ENCODE measurements around the gene RPS23.

- TF ChIP-seq LEF1 (IDR thresholded peaks at IDR 0.05; ENCODE audit: borderline replicate concordance) = no peak
- no peak for TF ChIP-seq NFRKB (IDR thresholded peaks at IDR 0.05)
- no peak for TF ChIP-seq HDGF (IDR thresholded peaks at IDR 0.05; ENCODE audit: borderline replicate concordance)
- no peak; the same call in 1 of the 2 replicates for TF ChIP-seq ELF4 (IDR thresholded peaks at IDR 0.05)
- TF ChIP-seq SP1 (IDR thresholded peaks at IDR 0.05) = no peak
These were observed 687 bp upstream of the RPS23 start for GRCh38 chr5:82278711-82279370.

Data from HEK293T (cell line).